ENCODE results near the gene CYFIP1.

GRCh38 chr15:22819651-22820050 is 160.5 kb downstream of the CYFIP1 start:
- no peak for TF ChIP-seq EZH2phosphoT487 (IDR thresholded peaks at IDR 0.05; ENCODE audit: borderline replicate concordance, low read length)
- TF ChIP-seq CTCF (IDR thresholded peaks at IDR 0.05; ENCODE audit: low read depth, low read length, poor library complexity, severe bottlenecking) = no peak

Data from DOHH2 (cell line).